ENCODE data around the gene UBE2E1. TPM values are rescaled to one million over a fixed set of nuclear protein-coding genes. Genes with fewer than 3 reads are reported as not detected.
A peak's percentile ranks its signal among the peaks of the same experiment; 100 is the strongest.
"Not testable (repeated sequence)": the region's sequence is repeated elsewhere in the genome, so short reads cannot be mapped to it uniquely, and the experiment has no call there.

UBE2E1 gene
- total RNA-seq, 1 experiment from 2014 or later = 134 TPM

DNA sequence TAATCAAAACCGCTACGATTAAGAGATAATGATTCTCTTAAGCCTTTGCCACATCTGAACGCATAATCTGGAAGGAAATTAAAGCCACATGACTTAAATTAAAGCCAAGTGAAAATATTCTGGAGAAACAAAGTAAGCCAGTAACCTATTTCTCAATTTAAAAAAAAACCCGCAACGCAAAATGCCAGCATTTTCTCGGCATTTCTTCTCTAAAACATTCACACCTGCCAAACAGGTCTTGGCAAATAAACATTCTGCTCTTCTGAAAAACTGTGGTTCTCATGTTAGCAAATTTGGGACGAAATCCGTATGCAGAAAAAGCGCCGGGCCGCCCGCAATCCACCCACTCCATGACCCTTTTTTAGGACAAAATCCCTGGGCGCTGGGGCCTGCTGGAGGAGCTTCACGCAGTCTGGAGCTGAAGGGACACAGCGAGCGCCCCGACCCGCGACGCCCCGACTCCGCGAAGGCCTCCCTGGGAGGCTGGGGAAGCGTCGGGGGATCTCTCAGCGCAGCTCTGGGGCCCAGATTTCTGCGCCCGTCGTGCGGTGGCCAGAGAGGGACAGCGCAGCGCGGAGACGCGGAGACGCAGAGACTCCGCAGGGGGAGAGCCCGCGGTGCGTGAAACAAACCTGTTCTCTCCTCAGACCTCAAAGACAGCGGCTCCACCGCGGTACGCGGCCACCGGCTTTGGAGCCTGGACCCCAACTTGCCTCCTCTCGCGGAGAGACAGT is 110.6 kb downstream of the UBE2E1 start:
- DNase-seq (ENCODE audit: low read depth) = no peak

GRCh38 chr3:23916886-23917678 is 111.3 kb downstream of the UBE2E1 start, which contains the start of the genes NKIRAS1 and RPL15:
NKIRAS1 (minus strand) TSS chr3:23916990; CDS start chr3:23910904, 6,086 bp downstream.
RPL15 (plus strand) TSS chr3:23917132; CDS start chr3:23917860, 728 bp downstream.
- DNase-seq (ENCODE audit: low read depth) = peak; percentile 97

DNA sequence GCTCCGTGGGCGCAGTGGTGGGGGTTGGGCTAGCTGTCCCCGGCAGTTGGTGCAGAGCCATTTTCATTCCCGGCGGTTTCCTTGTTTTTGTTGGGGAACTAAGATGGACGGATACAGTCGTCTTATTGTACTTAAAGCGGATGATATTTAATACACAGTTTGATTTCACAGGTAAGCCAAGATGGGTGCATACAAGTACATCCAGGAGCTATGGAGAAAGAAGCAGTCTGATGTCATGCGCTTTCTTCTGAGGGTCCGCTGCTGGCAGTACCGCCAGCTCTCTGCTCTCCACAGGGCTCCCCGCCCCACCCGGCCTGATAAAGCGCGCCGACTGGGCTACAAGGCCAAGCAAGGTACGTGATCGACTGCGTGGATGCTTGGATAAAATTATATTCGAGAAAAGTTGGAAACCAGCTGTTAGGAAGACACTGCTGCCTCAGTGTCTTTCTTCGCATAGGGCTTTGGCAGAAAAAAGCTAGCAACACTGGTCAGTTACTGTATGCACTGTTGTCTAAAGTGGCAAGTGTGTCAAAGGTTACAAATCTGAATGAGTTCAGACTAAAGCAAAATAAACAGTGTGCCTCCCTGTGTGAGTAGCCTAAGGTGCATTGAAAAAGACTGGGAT is 112.0 kb downstream of the UBE2E1 start:
- not testable (repeated sequence) for DNase-seq (ENCODE audit: low read depth)

GRCh38 chr3:23918331-23918730 is 112.6 kb downstream of the UBE2E1 start:
- DNase-seq (ENCODE audit: low read depth) = not testable (repeated sequence)

- DNase-seq (ENCODE audit: low read depth) = no peak
These were observed 113.9 kb downstream of the UBE2E1 start for GRCh38 chr3:23919628-23920027.

GRCh38 chr3:23920151-23920655 is 114.4 kb downstream of the UBE2E1 start:
- no peak for DNase-seq (ENCODE audit: low read depth)

- peak; percentile 43 for DNase-seq (ENCODE audit: low read depth)
These were observed 115.3 kb downstream of the UBE2E1 start for GRCh38 chr3:23921052-23921511.

DNA sequence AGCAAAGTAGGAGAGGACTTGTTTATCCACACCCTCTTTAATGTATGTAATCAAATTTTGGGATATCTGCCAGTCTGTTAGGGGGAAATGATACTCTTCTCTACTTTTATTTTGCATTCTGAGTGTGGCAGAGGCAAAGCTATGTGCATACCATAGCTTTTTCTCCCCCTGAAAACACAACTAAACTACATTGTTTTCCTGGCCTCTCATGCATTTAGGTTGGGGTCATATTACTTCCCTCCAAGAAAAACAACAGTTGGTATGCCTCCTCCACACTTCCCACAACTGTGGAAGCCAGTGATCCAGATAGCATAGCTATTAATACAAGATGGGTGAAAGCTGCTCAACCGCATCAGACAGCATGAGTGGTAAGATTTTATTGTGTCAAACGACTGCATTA is 118.0 kb downstream of the UBE2E1 start:
- DNase-seq (ENCODE audit: low read depth) = no peak

GRCh38 chr3:23926246-23926645 is 120.5 kb downstream of the UBE2E1 start:
- DNase-seq (ENCODE audit: low read depth) = no peak

DNA sequence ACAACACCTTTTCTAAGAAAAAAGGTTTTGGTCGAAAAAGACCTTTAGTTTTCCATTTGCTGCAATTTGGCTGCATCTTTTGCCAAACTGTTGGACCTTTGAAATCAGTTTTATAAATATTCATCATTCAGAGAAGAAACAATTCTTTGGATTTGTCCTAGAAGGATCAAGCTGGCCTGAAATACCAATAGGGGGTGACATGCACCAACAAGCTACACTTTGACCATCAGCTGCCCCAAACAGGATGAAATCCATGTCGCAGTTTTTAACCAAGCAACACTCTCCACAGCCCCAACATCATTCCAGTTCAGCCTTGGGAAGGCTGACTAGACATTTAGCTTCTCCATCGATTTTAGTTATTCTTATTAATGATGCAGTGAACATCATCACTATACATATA is 121.0 kb downstream of the UBE2E1 start:
- no peak for DNase-seq (ENCODE audit: low read depth)

DNA sequence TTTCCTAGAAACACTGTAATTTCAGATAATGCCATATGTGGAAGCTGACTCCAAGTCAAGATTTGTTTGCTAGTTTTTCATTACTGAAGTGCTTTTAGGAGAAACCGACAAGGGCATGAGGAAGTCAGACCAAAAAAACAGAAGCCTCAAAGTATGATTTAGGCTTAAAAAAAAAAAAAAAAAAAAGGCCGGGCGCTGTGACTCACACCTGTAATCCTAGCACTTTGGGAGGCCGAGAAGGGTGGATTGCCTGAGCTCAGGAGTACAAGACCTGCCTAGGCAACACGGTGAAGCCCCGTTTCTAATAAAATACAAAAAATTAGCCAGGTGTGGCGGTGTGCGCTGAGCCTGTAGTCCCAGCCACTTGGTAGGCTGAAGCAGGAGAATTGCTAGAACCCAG is 122.8 kb downstream of the UBE2E1 start:
- peak; percentile 76 for DNase-seq (ENCODE audit: low read depth)

- DNase-seq (ENCODE audit: low read depth) = no peak
These were observed 125.8 kb downstream of the UBE2E1 start for GRCh38 chr3:23931597-23931996.

DNA sequence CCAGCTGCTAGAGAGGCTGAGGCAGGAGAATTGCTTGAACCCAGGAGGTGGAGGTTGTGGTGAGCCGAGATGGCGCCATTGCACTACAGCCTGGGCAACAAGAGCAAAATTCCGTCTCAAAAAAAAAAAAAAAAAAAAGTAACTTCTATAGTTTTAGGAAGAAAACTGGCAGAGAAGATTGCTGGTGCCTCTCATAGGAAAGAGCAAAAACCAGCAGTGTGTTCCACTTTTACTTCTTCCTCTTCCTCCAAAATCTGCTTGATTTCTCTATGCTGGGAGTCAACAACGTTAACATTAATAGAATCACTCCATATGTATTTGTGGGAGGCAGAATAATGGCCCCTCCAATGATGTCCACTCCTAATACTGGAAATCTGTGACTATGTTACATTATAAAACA is 126.8 kb downstream of the UBE2E1 start:
- no peak for DNase-seq (ENCODE audit: low read depth)

DNA sequence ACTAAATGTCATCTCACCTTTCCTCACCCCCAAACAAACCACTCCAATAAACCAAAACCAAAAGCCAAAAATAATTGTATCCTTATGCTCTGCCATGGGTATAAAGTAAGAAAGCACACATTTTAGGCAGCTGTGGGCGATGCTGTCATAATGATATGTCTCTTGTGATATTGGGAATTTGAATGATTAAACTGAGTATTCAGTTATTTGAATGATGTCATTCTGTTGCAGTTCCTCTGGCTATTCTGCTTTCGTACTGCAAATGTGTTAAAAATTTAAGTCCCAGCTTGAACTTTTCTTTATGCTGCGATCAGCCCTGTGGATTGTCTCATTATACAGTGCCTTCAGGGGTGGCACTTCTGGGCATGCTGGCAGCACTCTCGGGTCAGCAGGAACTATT is 128.5 kb downstream of the UBE2E1 start:
- DNase-seq (ENCODE audit: low read depth) = no peak

DNA sequence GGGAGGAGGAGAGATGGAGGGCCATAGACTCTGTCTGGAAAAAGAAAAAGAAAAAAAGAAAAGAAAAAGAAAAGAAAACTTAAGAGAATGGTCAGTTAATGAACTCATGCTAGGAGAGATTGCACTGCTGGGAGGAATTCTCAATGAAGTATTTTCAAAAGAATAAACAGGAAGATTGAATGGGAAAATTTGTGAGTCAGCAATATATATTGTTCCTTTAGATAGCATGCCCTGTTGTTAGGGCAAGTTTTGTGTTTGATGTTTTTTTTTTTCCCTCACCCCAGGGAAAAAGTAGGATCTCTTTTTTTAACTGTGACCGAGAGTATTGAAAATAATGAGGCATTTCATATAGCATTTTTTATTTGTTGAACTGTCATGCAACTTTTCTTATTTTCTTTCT is 131.5 kb downstream of the UBE2E1 start:
- DNase-seq (ENCODE audit: low read depth) = no peak

- DNase-seq (ENCODE audit: low read depth) = no peak
These were observed 132.9 kb downstream of the UBE2E1 start for GRCh38 chr3:23938688-23939087.

GRCh38 chr3:23940775-23941174 is 135.0 kb downstream of the UBE2E1 start:
- no peak for DNase-seq (ENCODE audit: low read depth)

Measured in HT1080 (cell line).